A549 (cell line): ENCODE measurements around the gene UMOD.

Experiments
- BHLHE40 ChIP-seq: IDR thresholded peaks from 2 replicates; pipeline ENCODE4 v1.6.1; 2012; ENCODE audit warnings: low read depth, low read length, inconsistent platforms
- CTCF ChIP-seq: fragments of >200 bp; sonication (Bioruptor Twin); formaldehyde crosslinking; IDR thresholded peaks from 3 replicates; pipeline ENCODE4 v1.5.1; 2016
- EP300 ChIP-seq, 2 experiments: fragments of >200 bp; sonication (Bioruptor Twin); formaldehyde crosslinking; IDR thresholded peaks; 2 replicates in 1 of 2; 3 replicates in 1 of 2; pipeline ENCODE4 v1.6.1; 2016 to 2017
- FOSB ChIP-seq: fragments of 250-450 bp; sonication (Bioruptor Pico); IDR thresholded peaks from 2 replicates; pipeline ENCODE4 v1.5.0; 2020; ENCODE audit warnings: mild to moderate bottlenecking, moderate library complexity
- JUN ChIP-seq, 2 experiments: fragments of >200 bp; sonication (Bioruptor Twin); formaldehyde crosslinking; IDR thresholded peaks; 2 replicates in 1 of 2; 3 replicates in 1 of 2; pipeline ENCODE4 v1.6.1; 2016 to 2017
- JUNB ChIP-seq: fragments of >200 bp; sonication (Bioruptor Twin); formaldehyde crosslinking; IDR thresholded peaks from 2 replicates; pipeline ENCODE4 v1.6.1; 2016
- KDM1A ChIP-seq: fragments of 200-600 bp; sonication (generic); IDR thresholded peaks from 2 replicates; pipeline ENCODE4 v1.6.1; 2016; ENCODE audit warnings: low read depth, mild to moderate bottlenecking
- MAZ ChIP-seq: fragments of 150-350 bp; IDR thresholded peaks from 2 replicates; pipeline ENCODE4 v1.6.1; 2014; ENCODE audit warnings: antibody characterized with exemption, low read depth, low read length, borderline replicate concordance
- MYC ChIP-seq: IDR thresholded peaks from 2 replicates; pipeline ENCODE4 v1.6.1; 2012; ENCODE audit warnings: mild to moderate bottlenecking, inconsistent platforms, low read length, improper control_type of control experiment, borderline replicate concordance
- POLR2A ChIP-seq: IDR thresholded peaks from 2 replicates; pipeline ENCODE4 v1.6.1; 2012; ENCODE audit warnings: mild to moderate bottlenecking, low read length
- RAD21 ChIP-seq, 2 experiments: fragments of >200 bp in 1 of 2; sonication (Bioruptor Twin) in 1 of 2; formaldehyde crosslinking in 1 of 2; IDR thresholded peaks in 1 of 2; conservative IDR thresholded peaks in 1 of 2; 2 replicates in 1 of 2; 3 replicates in 1 of 2; pipeline ENCODE4 v1.6.1; 2012 to 2018; ENCODE audit warnings: inconsistent platforms in 1 of 2
- RCOR1 ChIP-seq: fragments of 150-350 bp; IDR thresholded peaks from 2 replicates; pipeline ENCODE4 v1.6.1; 2014; ENCODE audit warnings: antibody characterized with exemption, low read length, low read depth
- SREBF2 ChIP-seq: fragments of 450-650 bp; IDR thresholded peaks from 2 replicates; pipeline ENCODE4 v1.6.1; 2014; ENCODE audit warnings: mild to moderate bottlenecking, moderate library complexity

- TF ChIP-seq RAD21 (conservative IDR thresholded peaks at IDR 0.05 in 1 of 2, IDR thresholded peaks at IDR 0.05 in 1 of 2) (no peak), EP300 (IDR thresholded peaks at IDR 0.05) (no peak), SREBF2 (no peak), CTCF (no peak), MAZ (no peak), MYC (no peak), POLR2A (no peak), RCOR1 (no peak), JUN (IDR thresholded peaks at IDR 0.05) (no peak), JUNB (no peak), BHLHE40 (no peak), FOSB (CRISPR knock-in tag) (no peak), KDM1A (no peak)
Measured at GRCh38 chr16:20353379-20353778, 864 bp upstream of the UMOD start.
